Activated CD4-positive, alpha-beta T cell treated with anti-CD3 and anti-CD28 coated beads, Interleukin-10, Interleukin-2, amounts not matched to agents 100 ng/mL and 50 ng/mL, durations not matched to agents 16 hours and 8 hours (primary cell): ENCODE measurements around the gene LHX2.
A peak's percentile ranks its signal among the peaks of the same experiment; 100 is the strongest.
"Not testable (repeated sequence)": the region's sequence is repeated elsewhere in the genome, so short reads cannot be mapped to it uniquely, and the experiment has no call there.

ENCODE experiments used
- DNase-seq: peaks from one replicate; pipeline ENCODE4 v3.0.0-alpha.2; 2020

The LHX2 gene, protein sequence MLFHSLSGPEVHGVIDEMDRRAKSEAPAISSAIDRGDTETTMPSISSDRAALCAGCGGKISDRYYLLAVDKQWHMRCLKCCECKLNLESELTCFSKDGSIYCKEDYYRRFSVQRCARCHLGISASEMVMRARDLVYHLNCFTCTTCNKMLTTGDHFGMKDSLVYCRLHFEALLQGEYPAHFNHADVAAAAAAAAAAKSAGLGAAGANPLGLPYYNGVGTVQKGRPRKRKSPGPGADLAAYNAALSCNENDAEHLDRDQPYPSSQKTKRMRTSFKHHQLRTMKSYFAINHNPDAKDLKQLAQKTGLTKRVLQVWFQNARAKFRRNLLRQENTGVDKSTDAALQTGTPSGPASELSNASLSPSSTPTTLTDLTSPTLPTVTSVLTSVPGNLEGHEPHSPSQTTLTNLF

DNA sequence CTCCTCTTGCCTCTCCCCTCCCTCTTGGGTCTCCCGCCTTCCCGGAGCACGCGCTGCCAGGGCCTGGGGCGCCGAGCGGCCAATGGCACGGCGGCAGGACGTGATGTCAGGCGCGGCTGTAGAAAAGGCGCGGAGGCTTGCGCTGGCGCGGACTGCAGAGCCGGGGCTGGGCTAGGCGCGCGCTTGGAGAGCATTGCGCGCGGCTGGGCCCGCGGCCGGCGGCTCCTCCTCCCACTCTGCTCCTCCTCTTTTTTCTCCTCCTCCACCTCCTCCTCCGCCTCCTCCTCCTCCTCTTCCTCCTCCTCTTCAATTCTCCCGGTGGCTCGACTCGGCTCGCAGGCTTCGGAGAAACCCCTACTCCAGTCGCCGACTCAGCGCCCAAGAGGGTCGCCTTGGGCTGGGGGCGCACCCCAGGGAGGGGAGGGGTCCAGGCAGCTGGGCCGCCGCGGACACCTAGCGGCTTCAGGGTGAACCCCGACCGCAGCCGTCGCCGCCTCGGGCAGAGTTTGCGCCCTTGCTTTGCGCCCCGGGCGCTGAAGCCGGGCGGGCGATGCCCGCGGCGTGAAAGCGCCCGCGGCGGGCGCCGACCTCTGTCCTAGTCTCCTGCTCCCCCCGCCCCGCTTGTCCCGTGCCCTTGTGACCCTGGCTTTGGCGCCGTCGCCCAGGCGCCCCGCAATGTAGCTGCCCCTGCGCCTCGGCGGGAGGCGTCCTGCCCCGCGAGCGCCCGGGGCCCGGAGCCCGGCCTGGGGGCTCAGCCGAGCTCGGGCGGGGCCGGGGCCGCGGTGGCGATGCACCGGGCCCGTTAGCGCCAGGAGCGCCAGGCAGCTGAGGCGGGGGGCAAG lies at the start of gene LHX2:
Gene LHX2, plus strand, starts transcription at position 309 of the 842 bp plus-strand sequence. CDS start 581 bp downstream, outside the sequence.
- peak; percentile 78 for DNase-seq

DNA sequence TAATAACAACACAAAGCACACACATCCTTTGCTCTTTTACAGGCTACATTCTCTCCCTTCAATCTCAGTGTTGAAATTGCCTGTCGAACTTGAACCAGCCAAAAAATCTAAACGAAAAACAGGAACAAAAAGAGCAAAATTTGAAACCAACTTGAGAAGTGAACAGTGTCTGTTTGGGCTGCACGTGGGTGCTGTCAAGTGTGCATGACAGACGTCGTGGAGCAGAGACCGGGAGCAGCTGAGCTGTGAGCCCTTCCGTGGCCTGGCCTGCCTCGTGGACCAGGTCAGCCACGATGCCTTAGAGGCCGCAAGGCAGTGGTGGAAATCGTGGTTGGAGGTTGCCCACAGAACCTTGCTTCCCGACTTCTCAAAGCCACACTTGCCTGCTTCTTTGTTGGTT lies 46.8 kb upstream of the LHX2 start:
- DNase-seq: no peak

DNA sequence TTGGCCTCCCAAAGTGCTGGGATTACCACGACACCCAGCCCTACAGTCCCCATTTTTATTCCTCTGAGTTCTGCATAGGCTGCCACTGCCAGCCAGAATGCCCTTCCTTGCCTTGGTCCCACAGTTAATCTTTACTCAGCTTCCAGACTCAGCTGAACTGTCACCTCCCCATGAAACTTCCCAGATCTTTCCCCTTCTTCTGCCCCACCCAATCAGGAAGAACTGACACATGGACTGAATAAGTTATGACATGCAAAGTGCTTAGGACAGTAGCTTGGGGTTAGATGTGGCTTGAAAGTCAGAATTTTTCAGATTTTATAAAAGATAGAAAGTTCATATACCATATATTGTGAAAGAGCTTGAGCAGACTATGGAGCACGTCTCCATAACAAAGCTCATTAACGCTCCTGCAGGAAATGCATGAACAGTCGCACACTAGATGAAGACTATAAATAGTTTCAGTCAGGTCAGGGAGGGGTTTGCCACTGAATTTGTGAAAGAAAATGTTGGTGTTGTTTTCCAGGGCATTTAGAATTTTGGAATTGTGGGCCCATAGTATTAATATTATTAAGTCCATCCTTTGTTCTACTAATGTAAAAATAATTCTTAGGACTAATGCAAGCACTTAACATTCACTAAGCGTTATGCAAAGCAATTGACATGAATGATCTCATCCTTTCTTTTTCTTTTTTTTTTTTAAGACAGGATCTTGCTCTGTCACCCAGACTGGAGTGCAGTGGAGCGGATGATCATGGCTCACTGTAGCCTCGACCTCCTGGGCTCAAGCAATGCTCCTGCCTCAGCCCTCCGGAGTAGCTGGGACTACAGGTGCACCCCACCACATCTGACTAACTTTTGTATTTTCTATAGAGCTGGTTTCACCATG lies 45.5 kb upstream of the LHX2 start:
- DNase-seq: no peak

DNA sequence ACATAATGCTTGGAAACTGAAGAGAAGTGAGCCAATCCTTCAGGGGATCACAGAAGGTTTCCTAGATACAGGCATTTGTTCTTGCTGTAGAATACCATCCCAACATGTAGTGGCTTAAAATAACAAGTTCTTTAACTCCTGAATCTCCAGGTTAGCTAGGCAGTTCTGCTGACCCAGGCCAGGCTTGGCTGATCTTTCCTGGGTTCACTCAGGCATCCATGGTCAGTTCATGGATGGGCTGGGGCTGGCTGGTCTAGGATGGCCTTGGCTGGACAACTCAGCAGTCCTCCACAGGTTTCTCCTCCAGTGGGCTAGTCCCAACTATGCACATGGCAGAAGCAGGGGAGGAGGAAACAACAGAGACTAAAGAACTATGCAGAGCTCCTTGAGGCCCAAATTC lies 44.2 kb upstream of the LHX2 start:
- DNase-seq: no peak

DNA sequence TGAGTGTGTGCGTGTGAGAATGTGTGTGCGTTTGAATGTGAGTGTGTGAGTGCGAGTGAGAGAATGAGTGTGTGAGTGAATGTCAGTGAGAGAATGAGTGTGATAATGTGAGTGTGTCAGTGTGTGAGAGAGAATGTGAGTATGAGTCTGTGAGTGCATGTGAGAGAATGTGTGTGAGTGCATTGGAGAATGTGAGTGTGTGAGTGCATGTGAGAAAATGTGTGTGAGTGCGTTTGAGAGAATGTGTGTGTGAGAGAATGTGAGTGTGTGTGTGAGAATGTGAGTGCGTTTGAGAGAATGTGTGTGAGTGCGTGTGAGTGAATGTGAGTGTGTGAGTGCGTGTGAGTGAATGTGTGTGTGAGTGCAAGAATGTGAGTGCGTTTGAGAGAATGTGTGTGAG lies 39.0 kb upstream of the LHX2 start:
- DNase-seq: no peak

DNA sequence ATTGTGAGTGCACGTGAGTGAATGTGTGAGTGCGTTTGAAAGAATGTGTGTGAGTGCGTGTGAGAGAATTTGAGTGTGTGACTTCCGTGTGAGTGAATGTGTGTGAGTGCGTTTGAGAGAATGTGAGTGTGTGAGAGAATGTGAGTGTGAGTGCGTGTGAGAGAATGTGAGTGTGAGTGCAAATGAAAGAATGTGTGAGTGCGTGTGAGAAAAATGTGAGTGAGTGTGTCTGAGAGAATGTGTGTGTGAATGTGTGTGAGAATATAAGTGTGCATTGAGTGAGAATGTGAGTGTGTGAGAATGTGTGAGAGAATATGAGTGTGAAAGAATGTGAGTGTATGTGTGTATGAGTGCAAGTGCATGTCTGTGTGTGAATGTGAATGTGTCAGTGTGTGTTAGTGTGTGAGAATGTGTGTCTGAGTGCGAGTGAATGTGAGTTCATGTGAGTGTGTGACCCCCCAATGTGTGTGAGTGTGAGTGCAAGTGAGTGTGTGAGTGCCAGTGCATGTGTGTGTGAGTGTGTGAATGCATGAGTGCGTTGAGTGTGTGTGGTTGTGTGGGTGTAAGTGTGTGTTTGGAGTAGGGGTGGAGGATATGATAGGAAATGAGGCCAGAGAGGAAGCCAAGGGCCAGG lies 37.9 kb upstream of the LHX2 start:
- DNase-seq: no peak

DNA sequence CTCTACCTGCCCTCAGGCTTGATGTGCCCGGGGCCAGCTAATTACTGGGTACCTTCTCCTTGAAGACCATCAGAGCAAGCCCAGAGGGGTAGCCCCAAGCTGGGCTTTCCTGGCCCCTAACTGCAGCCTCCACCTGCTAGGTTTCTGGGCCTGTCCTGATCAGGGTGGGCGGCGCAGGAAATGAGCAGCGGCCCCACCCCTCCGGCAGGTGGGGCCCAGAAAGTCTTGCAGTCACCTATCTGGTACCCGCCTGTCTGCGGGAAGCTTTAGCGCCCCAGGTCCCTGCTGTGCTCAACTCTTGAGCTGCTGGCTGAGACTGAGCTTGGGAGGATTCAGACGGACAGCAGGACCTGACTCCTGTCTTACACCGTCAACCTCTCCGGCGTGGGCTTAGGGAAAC lies 37.1 kb upstream of the LHX2 start:
- DNase-seq: no peak

DNA sequence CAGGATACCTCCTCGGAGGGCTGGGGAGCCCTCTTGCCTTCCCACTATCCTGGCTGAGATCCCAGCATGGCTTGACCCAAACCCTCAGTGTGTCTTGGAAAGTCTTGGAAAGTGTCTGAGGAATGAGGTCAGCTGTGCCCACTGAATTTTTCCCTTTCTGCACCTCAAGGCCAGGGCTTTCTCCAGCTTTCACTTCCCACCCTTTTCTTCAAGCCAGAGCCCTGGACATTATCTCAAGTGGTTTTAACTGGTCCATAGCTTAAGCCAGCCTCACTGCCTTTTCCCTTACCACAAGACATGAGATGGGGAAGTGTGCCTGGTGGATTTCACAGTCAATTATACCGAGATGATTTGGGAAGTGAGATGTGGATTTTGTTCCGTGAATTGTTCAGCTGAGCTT lies 35.7 kb upstream of the LHX2 start:
- no peak for DNase-seq

DNA sequence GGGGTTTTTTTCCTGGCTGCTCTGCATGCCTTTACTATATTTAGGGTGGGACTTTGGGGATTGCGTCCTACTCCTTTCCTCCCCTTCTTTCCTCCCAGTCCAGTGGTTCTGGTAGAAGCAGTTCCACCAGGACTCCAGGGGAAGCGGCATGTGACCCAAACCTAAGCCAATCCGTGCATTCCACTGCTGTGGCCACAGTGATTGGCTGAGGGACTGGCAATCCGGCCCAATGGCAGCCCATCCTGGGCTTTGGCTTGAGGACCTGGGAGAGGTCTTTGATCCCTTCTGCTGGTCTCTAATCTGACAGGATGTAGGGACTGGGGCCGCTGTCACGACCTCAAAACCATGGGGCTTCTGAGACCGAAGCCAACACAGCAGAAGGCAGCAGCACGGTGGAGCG lies 35.0 kb upstream of the LHX2 start:
- not testable (repeated sequence) for DNase-seq

DNA sequence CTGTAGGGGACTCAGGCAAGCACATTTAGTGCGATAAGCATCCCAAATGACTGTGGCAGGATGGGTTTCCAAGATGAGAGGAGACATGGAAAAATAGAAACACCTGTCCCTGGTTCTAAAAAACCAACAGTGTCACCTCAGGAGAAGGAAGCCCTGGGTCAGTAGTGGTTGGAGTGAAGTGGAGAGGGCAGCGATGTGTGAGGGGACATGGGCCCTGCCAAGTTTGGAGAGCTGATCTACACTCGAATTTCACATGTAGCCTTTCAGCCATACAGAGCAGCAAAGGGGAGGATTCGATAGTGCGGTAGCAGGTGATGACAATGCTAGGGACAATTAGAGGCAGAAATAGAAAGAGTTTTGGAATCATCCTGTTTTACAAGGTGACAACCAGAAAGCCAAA lies 32.6 kb upstream of the LHX2 start:
- no peak for DNase-seq

DNA sequence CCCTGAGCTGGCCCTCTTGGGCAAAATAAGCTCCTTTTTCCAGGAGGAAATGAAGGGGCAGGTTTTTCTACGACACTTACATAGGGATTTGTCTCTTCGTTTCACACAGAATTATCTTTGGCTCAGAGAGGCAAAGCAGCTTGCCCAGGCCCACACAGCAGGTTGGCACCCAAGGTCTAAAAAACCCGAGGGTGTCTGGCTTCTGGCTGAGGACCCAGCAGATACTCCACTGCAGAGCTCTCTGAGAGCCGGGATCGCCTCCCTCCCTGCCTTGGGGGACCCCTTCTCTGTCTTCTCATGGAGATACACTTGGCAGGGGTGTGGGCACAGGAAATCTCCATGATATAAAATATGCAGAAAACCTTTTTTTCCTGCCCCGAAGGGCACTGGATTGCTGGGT lies 29.0 kb upstream of the LHX2 start:
- no peak for DNase-seq

DNA sequence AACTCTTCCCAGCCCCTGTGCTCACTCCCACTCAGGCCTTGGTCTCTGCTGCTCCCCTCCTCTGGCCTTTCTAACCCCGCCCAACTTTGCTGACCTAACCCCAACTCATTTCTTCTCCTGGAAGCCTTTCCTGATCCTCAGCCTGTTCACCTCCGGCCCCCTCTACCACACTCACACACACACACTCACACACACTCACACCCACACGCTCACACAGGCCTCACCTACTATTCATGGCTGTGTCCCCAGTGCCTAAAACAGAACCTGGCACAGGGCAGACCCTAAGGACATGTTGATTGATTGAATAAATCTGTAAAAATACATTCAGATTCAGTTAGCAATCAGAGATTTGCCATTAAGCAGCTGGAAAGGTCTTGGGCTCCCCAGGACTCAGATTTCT lies 28.5 kb upstream of the LHX2 start:
- no peak for DNase-seq

DNA sequence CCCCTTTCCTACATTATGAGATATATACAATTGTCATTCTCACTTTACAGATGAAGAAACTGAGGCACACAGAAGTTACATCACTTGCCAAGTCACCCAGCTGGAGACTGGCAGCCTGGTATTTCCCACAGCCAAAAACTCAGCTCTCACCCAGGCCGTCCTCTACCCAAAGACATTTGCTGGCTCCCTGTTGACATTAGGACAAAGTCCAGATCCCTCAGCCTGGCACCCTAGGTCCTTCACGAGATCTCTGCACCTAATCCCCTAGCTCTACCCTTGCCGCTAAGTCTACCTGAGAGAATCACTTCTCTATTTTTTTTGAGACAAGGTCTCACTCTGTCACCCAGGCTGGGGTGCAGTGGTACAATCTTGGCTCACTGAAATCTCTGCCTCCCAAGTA lies 26.8 kb upstream of the LHX2 start:
- DNase-seq: no peak

DNA sequence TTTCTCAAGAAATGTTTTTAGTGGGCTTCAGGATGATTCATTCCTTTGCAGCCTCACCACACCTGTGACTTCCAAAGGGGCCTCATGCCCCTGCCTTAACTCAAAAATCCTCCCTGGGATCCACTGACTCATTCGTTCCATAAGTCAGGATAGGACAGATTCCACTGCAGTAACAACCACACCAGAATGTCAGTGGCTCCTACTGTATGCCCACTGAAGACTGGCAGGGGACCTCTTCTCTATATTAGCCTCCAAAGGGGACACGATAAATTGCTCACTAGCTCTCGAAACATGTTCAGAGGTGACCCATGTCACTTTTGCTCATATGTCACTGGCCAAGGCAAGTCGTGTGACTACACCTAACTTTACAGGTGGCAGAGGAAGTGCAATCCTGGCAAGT lies 25.7 kb upstream of the LHX2 start:
- DNase-seq: no peak

DNA sequence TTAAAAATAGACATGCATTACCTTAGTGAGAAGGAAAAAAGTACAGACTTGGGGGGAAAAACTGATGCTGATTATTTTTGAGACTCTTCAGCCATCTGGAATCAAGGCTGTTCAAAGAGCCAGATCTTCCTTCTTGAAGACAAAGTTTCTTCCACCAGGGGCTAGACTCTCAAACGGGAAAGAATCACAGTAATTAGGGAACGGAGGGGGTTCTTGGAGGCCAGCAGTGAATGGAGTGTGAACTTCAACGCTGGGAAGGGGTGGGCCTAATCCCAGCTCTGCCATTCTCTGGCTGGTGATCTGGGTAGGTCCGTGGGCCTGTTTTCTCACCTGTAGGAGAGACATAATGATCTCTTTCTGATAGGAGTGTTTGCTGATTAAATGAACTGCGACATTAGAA lies 21.1 kb upstream of the LHX2 start:
- no peak for DNase-seq

DNA sequence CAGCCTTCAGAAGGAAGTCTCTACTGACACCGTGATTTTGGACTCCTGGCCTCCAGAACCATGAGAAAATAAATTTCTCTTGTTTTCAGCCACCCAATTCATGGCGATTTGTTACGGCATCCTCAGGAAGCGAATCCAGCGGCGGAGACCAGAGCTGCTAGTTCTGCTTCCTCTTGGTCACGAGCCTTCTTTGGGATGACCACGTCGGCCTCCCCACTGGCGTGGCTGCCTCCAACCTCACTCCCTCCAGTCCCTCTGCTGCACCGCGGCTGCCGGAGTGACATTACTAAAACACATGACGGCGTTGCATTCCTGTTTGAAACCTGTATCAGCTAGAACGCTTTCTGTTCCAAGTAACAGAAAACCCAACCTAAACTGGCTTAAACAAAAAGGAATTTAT lies 18.9 kb upstream of the LHX2 start:
- DNase-seq: not testable (repeated sequence)

DNA sequence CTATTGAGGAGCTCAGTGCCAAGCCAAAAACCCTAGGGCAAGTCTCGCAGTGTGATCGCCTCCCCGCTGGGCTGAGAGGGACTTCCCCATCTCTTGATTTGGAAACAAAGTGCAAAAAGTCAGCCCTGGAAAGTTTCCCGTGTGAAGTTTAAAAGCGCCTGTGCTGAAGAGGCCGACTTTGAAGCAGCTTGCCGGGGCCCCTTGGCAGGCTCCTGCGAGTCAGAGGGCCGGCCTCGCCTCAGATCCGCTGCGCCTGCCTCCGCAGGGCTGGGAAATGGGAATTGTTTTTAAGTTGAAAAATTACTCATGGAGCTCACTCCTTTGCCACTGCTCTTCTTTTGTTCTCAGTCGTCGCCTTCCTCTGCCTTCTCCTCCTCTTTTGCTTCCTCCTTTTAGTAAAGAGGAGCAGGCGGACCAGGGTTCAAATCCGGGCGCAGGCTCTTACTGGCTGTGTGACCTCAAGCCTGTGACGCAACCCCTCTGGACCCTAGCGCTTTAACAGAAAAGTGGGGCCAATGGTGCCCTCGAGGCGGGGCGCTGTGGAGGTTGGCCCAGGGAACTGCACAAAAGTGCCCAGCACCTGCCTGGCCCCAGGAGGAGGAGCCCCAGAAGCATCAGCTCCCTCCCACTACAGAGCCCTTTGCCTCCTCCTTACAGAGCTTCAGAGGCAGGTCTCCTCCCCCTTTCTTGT lies 14.7 kb upstream of the LHX2 start:
- peak; percentile 60 for DNase-seq

DNA sequence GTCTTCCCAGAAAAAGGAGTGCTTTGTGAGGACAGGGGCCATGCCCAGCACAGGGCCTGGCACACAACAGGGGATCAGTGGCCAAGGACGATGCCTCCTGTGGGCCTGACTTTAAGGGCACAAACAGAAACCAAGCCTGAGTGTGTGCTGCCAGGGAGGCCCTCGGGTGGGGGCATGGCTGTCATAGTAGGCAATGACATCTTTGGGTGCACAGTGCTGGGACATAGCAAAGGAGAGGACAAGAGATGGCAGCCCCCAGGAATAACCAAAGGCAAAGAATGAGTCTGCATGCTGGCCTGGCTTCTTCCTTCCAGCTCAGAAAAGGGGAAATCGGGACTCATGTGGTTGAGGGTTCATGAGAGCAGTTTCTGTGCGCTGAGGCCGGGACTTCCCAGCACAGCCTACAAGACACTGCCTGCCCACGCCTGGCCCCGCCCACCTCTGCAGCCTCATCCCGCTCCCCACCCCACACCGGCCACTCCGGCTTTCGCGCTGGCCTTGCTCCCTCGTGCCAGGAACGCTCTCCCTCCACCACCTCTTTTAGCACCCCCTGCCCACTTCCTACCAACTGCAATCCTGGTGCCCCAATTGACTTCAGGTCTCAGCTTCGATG lies 13.8 kb upstream of the LHX2 start:
- DNase-seq: peak; percentile 40

DNA sequence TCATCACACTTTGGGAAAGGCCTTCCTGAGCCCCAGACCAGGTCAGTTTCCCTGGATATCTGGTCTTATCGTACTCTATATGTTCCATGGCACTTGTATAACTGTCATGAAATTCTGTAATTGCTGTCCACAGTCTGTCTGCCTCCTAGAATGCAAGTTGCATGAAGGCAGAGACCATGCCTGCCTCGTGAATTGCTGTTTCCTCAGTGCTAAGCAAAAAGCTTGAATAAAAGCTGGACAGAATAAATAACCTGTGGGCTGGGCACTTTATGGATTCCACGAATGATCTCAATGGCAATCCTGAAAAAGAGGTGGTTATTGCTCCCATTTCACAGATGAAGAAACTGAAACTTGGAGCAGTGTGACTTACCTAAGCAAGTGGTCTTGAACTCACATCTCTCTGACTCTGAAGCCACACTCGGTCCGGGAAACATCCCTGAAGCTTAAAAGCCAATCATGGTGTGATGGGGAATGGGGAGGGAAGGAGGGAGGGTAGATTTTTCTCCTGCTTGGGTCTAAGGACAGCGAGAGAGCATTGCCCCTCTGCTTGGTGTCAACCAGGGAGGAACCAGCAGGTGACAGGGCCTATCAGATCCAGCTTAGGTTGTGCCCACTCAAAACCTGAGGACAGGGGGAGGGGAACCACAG lies 13.2 kb upstream of the LHX2 start:
- no peak for DNase-seq

DNA sequence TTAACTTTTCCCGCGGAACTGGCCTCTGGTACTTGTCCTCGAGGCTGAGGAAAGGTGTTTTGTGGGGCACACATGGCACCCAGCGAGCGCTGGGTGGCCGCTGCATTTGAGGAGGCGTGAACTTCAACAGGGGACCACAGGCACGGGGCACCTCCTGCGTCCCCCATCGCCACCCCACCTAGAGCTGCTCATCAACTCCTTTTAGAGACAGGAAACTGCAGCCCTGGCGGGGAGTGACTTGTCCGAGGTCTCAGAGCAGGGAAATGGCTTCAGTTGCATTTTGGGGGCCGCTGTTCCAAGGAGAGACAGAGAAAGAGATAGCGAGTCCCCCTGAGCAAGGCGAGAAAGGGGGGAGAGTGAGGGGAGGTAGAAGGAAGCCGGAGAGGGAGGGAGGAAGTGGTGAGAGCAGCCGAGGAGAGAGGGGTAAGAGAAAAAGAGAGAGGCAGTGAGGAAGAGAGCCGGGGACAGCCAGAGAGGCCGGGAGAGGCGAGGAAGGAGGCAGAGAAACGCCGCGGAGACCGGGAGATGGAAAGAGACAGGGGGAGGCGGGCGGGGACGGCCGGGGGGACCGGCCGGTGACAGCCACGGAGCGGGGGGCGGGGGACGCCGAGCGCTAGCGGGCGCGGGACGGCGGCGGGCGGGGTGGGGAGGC lies 12.5 kb upstream of the LHX2 start:
- no peak for DNase-seq

DNA sequence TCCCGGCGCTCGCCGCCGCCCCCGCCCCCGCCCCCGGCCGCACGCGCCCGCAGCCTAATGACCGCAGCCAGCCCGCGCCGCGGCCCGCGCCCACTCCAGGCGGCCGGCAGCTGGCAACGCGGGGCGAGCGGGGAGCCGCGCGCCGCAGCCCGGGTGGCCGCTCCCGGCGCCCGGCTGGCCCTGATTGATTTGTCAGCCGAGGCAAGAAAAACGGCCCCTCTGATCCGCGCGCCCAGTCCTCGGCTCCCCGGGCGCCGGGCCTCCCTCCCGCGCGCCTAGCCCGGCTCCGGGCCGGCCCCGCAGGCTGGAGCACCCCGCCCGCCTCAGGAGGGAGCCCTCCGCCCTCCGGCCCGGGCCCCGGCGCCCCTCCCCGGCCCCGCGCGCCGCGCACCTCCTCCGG lies 11.9 kb upstream of the LHX2 start:
- DNase-seq: no peak
